ENCODE measurements around the gene KRTAP12-3. TPM values are rescaled to one million over a fixed set of nuclear protein-coding genes. Genes with fewer than 3 reads are reported as not detected.

The KRTAP12-3 gene
- polyA plus RNA-seq (not detected in 2 replicates), polyA minus RNA-seq (not detected in 2 replicates)

GRCh38 chr21:44657635-44658540, at the start of gene KRTAP12-3:
KRTAP12-3 (plus strand) TSS chr21:44657932; CDS start chr21:44657980, 48 bp downstream.
- TF ChIP-seq RAD21 (conservative IDR thresholded peaks at IDR 0.05) (no peak), POLR2AphosphoS5 (IDR thresholded peaks at IDR 0.05) (no peak), SMC3 (conservative IDR thresholded peaks at IDR 0.05; ENCODE audit: poor library complexity) (no peak), EP300 (conservative IDR thresholded peaks at IDR 0.05; ENCODE audit: poor library complexity, severe bottlenecking) (no peak), TAF1 (IDR thresholded peaks at IDR 0.05; ENCODE audit: low read depth) (no peak), CTCF (IDR thresholded peaks at IDR 0.05; ENCODE audit: poor library complexity, severe bottlenecking) (no peak), MXI1 (conservative IDR thresholded peaks at IDR 0.05; ENCODE audit: poor library complexity, severe bottlenecking) (no peak), EZH2 (IDR thresholded peaks at IDR 0.05; ENCODE audit: borderline replicate concordance, insufficient read depth, low read length, poor library complexity, severe bottlenecking) (no peak), REST (IDR thresholded peaks at IDR 0.05; ENCODE audit: borderline replicate concordance) (no peak)
- no peak within 1 kb of the TSS for H3K4me2 ChIP-seq (ENCODE audit: low read length)

GRCh38 chr21:44609193-44609592, 48.5 kb upstream of the KRTAP12-3 start:
- Histone ChIP-seq H3F3A (ENCODE audit: insufficient read depth, low read length, poor library complexity, severe bottlenecking) (no peaks in the 10 kb centered on the region), H3K4me3 (ENCODE audit: low read length) (no peak overlapping the region), H3K27ac (ENCODE audit: low read length) (no peak overlapping the region), H4K20me1 (ENCODE audit: insufficient read depth) (no peaks in the 10 kb centered on the region), H2AFZ (ENCODE audit: low read depth, low read length) (no peak overlapping the region), H3K27me3 (ENCODE audit: insufficient read depth, low read depth, low read length) (no peaks in the 10 kb centered on the region), H3K9me3 (ENCODE audit: low read length) (no peaks in the 10 kb centered on the region), H3K4me2 (ENCODE audit: low read length) (no peak overlapping the region), H3K36me3 (ENCODE audit: insufficient read depth, low read length) (no peaks in the 10 kb centered on the region), H3K79me2 (replicated peaks; ENCODE audit: insufficient read depth, low read length) (no peaks in the 10 kb centered on the region), H3K9me2 (ENCODE audit: insufficient read depth, low read length) (no peaks in the 10 kb centered on the region), H3K9ac (ENCODE audit: low read length) (no peak overlapping the region)
- TF ChIP-seq CTCF (IDR thresholded peaks at IDR 0.05; ENCODE audit: poor library complexity, severe bottlenecking) (no peak), POLR2AphosphoS5 (IDR thresholded peaks at IDR 0.05) (no peak), MXI1 (conservative IDR thresholded peaks at IDR 0.05; ENCODE audit: poor library complexity, severe bottlenecking) (no peak), EZH2 (IDR thresholded peaks at IDR 0.05; ENCODE audit: borderline replicate concordance, insufficient read depth, low read length, poor library complexity, severe bottlenecking) (no peak), SMC3 (conservative IDR thresholded peaks at IDR 0.05; ENCODE audit: poor library complexity) (no peak), TAF1 (IDR thresholded peaks at IDR 0.05; ENCODE audit: low read depth) (no peak), RAD21 (conservative IDR thresholded peaks at IDR 0.05) (no peak), REST (IDR thresholded peaks at IDR 0.05; ENCODE audit: borderline replicate concordance) (no peak), EP300 (conservative IDR thresholded peaks at IDR 0.05; ENCODE audit: poor library complexity, severe bottlenecking) (no peak)

More at GRCh38 chr21:44657635-44658540, at the start of gene KRTAP12-3:
- no peak within 1 kb of the TSS for H3K9ac ChIP-seq (ENCODE audit: low read length)
- H3K79me2 ChIP-seq (replicated peaks; ENCODE audit: insufficient read depth, low read length), result no peaks in the 10 kb centered on the region
- no peaks in the 10 kb centered on the region for H4K20me1 ChIP-seq (ENCODE audit: insufficient read depth)
- H3K9me2 ChIP-seq (ENCODE audit: insufficient read depth, low read length), result no peaks in the 10 kb centered on the region
- no peak within 1 kb of the TSS for H3K27ac ChIP-seq (ENCODE audit: low read length)
- no peak within 1 kb of the TSS for H2AFZ ChIP-seq (ENCODE audit: low read depth, low read length)
- no peaks in the 10 kb centered on the region for H3F3A ChIP-seq (ENCODE audit: insufficient read depth, low read length, poor library complexity, severe bottlenecking)
- H3K36me3 ChIP-seq (ENCODE audit: insufficient read depth, low read length), result no peaks in the 10 kb centered on the region
- H3K9me3 ChIP-seq (ENCODE audit: low read length), result no peaks in the 10 kb centered on the region
- no peak within 1 kb of the TSS for H3K4me3 ChIP-seq (ENCODE audit: low read length)
- no peaks in the 10 kb centered on the region for H3K27me3 ChIP-seq (ENCODE audit: insufficient read depth, low read depth, low read length)

All from neural cell (in vitro differentiated cells).